Measurements from ENCODE around the gene AMDHD2.

GRCh38 chr16:2507665-2508064, 12.5 kb upstream of the AMDHD2 start:
- TF ChIP-seq POLR2A (IDR thresholded peaks at IDR 0.05) = no peak
- TF ChIP-seq CTCF (IDR thresholded peaks at IDR 0.05) = no peak
